Fibroblast of pulmonary artery (primary cell): ENCODE data around the gene LBP.

Experiments
- DNase-seq: peaks from one replicate; pipeline ENCODE4 v3.0.0-alpha.2; 2010; ENCODE audit warnings: low read depth
- H3K4me3 ChIP-seq: replicated peaks from 2 replicates; pipeline ENCODE4 v1.5.1; 2011; ENCODE audit warnings: low read depth, mild to moderate bottlenecking, control low read depth, low read length, moderate library complexity
- TF ChIP-seq, protein P1 (sequence below): IDR thresholded peaks from 2 replicates; pipeline ENCODE4 v1.5.1; 2011; ENCODE audit warnings: mild to moderate bottlenecking, control low read depth, low read length, inconsistent platforms; ENCODE audit errors: missing control alignments

Gene LBP

DNA sequence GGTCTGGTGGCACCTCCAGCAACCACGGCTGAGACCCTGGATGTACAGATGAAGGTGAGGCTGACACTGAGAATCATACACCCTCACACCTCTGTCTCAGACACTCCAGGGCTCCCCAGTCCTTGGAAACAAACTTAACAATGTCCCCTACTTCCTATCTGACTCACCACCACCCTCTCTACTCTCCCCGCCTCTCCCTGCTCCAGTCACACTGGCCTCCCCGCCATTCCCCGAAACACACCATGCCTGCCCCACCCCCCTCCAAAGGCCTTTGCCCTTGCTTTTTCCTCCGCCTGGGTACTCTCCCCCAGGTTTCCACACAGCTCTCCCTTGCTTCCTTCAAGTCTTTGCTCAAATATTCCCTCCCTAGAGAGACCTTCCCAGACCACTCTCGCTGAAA, 26.1 kb upstream of the LBP start:
- no peak overlapping the region for H3K4me3 ChIP-seq
- TF ChIP-seq, protein P1, sequence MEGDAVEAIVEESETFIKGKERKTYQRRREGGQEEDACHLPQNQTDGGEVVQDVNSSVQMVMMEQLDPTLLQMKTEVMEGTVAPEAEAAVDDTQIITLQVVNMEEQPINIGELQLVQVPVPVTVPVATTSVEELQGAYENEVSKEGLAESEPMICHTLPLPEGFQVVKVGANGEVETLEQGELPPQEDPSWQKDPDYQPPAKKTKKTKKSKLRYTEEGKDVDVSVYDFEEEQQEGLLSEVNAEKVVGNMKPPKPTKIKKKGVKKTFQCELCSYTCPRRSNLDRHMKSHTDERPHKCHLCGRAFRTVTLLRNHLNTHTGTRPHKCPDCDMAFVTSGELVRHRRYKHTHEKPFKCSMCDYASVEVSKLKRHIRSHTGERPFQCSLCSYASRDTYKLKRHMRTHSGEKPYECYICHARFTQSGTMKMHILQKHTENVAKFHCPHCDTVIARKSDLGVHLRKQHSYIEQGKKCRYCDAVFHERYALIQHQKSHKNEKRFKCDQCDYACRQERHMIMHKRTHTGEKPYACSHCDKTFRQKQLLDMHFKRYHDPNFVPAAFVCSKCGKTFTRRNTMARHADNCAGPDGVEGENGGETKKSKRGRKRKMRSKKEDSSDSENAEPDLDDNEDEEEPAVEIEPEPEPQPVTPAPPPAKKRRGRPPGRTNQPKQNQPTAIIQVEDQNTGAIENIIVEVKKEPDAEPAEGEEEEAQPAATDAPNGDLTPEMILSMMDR = no peak
- DNase-seq = no peak

DNA sequence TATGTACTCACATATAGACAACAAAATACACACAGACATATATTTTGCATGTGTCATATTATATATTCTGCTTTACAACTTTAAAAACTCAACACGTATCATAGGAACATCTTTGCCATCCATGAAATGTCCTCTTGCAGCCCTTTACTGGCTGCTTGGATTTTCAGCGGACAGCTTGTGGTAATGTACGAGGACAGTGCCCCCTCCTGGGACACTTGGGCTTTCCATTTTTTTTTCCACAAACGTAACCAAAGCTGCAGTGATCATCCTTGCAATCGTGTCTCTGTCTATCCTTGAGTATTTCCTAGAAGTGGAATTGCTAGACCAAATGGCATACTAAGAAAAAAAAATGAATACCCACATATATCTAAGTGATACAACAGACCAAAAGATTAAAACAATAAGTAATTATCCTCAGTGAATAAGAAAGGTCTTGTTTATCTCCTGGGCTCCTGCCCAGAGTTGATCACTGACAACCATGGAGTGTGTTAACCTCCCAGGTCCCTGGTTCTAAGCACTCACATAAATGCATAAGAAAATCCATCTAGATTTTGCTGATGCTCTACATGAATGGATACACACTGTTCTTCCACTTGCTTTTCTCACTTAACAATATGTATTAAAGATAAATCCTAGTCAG, 24.2 kb upstream of the LBP start:
- H3K4me3 ChIP-seq = no peak overlapping the region
- TF ChIP-seq, protein P1 = peak; percentile 83
- DNase-seq = peak; percentile 80

DNA sequence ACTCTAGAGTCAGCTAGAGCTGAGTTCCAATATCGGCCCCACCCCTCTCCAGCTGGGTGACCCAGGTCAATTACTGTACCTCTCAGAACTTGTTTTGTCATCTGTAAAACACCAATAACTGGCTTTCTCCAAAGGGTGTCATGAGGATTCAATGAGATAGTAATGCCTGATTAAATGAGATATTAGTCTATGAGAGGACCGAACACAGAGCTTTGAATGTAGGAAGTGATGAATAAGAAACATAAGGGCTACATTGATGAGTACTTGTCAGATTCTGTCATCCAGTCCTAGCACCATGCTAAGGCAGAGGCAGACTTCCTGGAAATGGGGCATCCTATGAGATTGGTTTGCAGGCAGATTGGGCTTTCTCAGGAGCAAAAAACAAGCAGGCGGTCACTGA, 22.1 kb upstream of the LBP start:
- TF ChIP-seq, protein P1 = no peak
- DNase-seq = no peak
- H3K4me3 ChIP-seq = no peak overlapping the region

DNA sequence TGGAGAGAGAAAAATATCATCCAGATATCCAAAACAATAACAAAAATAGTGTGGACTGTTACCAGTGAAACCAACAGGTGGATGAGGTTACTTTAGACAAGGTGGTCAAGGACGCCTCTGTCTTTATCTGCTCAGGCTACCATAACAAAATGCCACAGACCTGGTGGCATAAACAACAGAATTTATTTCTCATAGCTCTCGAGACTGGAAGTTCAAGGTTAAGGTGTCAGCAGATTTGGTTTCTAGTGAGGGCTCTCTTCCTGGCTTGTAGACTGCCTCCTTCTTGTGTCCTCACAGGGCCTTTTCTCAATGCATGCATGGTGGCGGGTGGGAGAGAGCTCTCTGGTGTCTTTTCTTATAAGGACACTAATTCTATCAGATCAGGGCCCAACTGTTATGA, 21.1 kb upstream of the LBP start:
- H3K4me3 ChIP-seq = no peak overlapping the region
- TF ChIP-seq, protein P1 = no peak
- DNase-seq = no peak

DNA sequence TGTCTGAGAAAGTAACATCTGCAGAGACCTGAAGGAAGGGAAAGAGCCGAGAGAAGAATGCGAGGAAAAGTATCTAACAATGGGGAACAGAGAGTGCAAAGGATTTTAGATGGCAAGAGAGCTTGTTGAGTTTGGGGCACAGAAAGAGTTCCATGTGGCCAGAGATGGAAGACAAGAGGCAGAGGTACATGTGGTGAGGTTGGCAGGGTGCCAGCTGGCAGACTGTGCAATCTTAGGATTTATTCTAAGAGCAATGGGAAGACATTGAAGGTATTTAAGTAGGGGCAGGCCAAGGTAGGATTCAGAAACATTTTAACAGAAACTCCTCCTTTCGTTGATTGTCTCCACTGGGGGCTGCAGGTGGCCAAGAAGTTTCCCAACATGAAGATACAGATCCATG, 20.4 kb upstream of the LBP start:
- TF ChIP-seq, protein P1 = no peak
- DNase-seq = no peak
- H3K4me3 ChIP-seq = no peak overlapping the region

DNA sequence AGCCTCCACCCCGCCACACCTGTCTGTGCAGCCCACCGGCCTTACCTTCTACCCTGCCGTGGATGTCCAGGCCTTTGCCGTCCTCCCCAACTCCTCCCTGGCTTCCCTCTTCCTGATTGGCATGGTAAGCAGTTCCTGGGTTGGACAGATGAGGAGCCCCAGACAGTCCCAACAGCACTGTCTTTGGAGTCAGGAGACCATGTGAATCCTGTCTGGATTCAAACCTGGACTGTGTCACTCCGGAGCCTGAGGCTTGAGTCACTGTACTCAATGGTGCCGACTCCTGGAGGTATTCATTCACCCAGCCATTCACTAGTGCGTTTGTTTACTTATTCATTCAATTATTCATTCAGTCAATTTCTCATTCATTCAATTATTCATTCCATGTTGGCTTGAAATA, 20.0 kb upstream of the LBP start:
- DNase-seq = no peak
- TF ChIP-seq, protein P1 = no peak
- H3K4me3 ChIP-seq = no peak overlapping the region

DNA sequence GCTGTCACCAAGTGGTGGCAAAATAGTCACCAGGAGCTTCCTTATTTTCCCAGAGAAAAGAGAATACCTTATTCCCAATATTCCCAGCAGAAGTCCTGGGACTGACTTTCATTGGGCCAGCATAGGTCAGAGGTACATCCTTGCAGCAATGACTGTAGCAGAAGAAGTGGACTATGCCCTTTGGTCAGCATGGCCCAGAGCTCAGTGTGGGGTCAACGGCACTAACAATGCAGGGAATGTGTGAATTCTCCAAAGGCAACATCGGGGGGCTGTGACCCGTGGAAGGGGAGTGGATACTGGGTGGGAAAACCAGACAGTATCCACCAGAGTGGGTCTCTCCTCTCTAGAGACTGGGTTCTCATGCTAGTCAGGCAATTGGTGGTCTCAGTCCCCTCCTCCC, 15.6 kb upstream of the LBP start:
- TF ChIP-seq, protein P1 = no peak

More for the DNA sequence above, 15.6 kb upstream of the LBP start:
- no peak for DNase-seq
- H3K4me3 ChIP-seq = no peak overlapping the region
